Stimulated activated CD8-positive, alpha-beta memory T cell treated with anti-CD3 and anti-CD28 coated beads, Interleukin-12 subunit alpha, Interleukin-12 subunit beta, amount 100 ng/mL, for 1 hour (primary cell): Measurements from ENCODE around the gene FRMPD4.
"Not testable (repeated sequence)": the region's sequence is repeated elsewhere in the genome, so short reads cannot be mapped to it uniquely, and the experiment has no call there.

Experiments
- DNase-seq: peaks from one replicate; pipeline ENCODE4 v3.0.0-alpha.2; 2020; ENCODE audit warnings: low read depth

FRMPD4 gene

GRCh38 chrX:12440246-12440645, 302.0 kb downstream of the FRMPD4 start:
- no peak for DNase-seq

- no peak for DNase-seq
These were observed 303.3 kb downstream of the FRMPD4 start for GRCh38 chrX:12441381-12442128.

GRCh38 chrX:12443534-12444098, 305.3 kb downstream of the FRMPD4 start:
- no peak for DNase-seq

GRCh38 chrX:12446342-12447075, 308.2 kb downstream of the FRMPD4 start:
- DNase-seq: no peak

GRCh38 chrX:12447448-12448064, 309.3 kb downstream of the FRMPD4 start:
- no peak for DNase-seq

GRCh38 chrX:12452268-12452667, 314.0 kb downstream of the FRMPD4 start:
- no peak for DNase-seq

GRCh38 chrX:12460929-12461328, 322.7 kb downstream of the FRMPD4 start:
- no peak for DNase-seq

GRCh38 chrX:12463052-12463451, 324.8 kb downstream of the FRMPD4 start:
- DNase-seq: no peak

GRCh38 chrX:12463873-12464272, 325.6 kb downstream of the FRMPD4 start:
- no peak for DNase-seq

GRCh38 chrX:12467321-12467720, 329.0 kb downstream of the FRMPD4 start:
- DNase-seq: no peak

GRCh38 chrX:12469296-12469695, 331.0 kb downstream of the FRMPD4 start:
- DNase-seq: no peak

- DNase-seq: no peak
These were observed 332.8 kb downstream of the FRMPD4 start for GRCh38 chrX:12471061-12471460.

GRCh38 chrX:12480956-12481355, 342.7 kb downstream of the FRMPD4 start:
- DNase-seq: no peak

- DNase-seq: no peak
These were observed 349.9 kb downstream of the FRMPD4 start for GRCh38 chrX:12488220-12488619.

- DNase-seq: no peak
These were observed 350.5 kb downstream of the FRMPD4 start for GRCh38 chrX:12488771-12489170.

- no peak for DNase-seq
These were observed 351.1 kb downstream of the FRMPD4 start for GRCh38 chrX:12489341-12489740.

- DNase-seq: no peak
These were observed 356.3 kb downstream of the FRMPD4 start for GRCh38 chrX:12494400-12495138.

- DNase-seq: no peak
These were observed 358.1 kb downstream of the FRMPD4 start for GRCh38 chrX:12496343-12496742.

GRCh38 chrX:12497832-12498591, 359.7 kb downstream of the FRMPD4 start:
- no peak for DNase-seq

- DNase-seq: no peak
These were observed 366.9 kb downstream of the FRMPD4 start for GRCh38 chrX:12505127-12505526.

GRCh38 chrX:12515384-12515783, 377.1 kb downstream of the FRMPD4 start:
- not testable (repeated sequence) for DNase-seq
